Measurements from ENCODE around the gene SLC35E1.

GRCh38 chr19:16618248-16618647 lies 46.0 kb upstream of the SLC35E1 start:
- TF ChIP-seq, protein P1, sequence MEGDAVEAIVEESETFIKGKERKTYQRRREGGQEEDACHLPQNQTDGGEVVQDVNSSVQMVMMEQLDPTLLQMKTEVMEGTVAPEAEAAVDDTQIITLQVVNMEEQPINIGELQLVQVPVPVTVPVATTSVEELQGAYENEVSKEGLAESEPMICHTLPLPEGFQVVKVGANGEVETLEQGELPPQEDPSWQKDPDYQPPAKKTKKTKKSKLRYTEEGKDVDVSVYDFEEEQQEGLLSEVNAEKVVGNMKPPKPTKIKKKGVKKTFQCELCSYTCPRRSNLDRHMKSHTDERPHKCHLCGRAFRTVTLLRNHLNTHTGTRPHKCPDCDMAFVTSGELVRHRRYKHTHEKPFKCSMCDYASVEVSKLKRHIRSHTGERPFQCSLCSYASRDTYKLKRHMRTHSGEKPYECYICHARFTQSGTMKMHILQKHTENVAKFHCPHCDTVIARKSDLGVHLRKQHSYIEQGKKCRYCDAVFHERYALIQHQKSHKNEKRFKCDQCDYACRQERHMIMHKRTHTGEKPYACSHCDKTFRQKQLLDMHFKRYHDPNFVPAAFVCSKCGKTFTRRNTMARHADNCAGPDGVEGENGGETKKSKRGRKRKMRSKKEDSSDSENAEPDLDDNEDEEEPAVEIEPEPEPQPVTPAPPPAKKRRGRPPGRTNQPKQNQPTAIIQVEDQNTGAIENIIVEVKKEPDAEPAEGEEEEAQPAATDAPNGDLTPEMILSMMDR (IDR thresholded peaks at IDR 0.05): no peak
- TF ChIP-seq POLR2A (IDR thresholded peaks at IDR 0.05): no peak

Measured in right lobe of liver (tissue), 4 donors.